AG20443 (cell line): ENCODE data around the gene ZNF225.
"Not testable (repeated sequence)": the region's sequence is repeated elsewhere in the genome, so short reads cannot be mapped to it uniquely, and the experiment has no call there.

ENCODE experiments used
- DNase-seq: peaks from one replicate; pipeline ENCODE4 v3.0.0; 2012; ENCODE audit warnings: low spot score, mixed read lengths

ZNF225 gene

DNA sequence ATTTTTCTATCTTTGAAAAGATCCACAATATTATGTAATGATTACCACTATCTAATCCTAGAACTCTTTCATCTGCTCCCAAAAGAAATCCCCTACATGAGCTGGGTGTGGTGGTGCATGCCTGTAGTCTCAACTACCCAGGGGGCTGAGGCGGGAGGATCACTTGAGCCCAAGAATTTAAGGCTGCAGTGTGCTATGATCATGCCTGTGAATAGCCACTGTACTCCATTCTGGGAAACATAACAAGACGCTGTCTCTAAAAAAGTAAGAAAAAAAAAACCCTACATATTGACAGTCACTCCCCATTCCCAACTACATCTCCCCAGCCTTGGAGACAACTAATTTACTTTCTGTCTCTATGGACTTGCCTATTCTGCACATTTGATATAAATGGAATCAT is 50.6 kb downstream of the ZNF225 start:
- DNase-seq: no peak

DNA sequence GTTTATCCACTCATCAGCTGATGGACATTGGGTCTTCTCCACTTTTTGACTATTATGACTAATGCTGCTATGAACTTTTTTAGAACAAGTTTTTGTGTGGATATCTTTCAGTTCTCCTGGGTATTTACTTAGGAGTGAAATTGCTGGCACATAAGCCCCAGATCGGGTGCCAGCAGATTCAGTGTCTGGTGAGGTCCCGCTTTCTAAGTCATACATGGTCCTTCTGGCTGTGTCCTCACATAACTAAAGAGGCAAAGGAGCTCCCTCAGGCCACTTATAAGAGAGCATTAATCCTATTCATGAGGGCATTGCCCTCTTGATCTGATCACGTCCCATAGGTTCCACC is 51.1 kb downstream of the ZNF225 start:
- DNase-seq: no peak

DNA sequence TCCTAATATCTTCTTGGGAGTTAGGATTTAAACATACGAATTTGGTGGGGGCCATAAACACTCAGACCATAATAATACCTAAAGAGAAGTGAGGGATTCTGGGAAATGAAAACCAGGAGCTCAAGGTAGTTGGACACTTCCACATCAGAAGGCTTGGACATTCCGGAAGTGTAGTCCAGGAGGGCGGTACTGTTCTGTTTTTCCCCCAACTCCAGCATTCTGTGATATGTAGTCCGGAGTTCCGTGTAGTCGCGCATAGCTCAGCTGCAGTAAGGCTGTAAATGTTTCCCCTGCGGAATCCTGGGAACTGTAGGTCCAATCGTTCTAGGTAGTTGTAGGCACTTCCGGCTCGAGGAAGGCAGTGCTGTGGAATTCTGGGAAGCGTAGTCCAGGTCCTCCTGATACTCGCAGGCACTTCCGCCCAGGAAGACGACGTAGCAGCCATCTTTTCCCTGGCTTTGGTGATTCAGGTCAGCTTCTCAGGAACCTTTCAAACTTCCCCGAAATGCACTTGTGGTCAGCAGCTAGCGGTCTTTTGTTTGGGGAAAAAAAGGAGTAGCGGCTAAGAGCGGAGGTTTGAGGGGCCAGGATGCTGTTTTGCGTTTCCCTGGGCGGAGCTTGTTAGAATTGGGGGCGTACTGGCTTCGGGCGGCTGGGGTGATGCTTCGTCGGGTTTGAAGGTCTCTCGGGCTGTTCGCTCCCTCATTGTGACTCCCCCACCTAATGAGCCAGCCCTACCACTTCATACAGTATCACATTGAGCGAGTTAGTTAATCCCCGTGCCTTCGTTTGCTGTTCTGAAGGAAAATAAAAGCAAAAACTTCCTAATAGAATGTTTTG is 51.7 kb downstream of the ZNF225 start, which contains the start of gene ZNF226:
Gene ZNF226 (plus strand): TSS at position 428 of the 840 bp plus-strand sequence. CDS start 4,981 bp downstream, outside the sequence.
- DNase-seq: peak; percentile 96

DNA sequence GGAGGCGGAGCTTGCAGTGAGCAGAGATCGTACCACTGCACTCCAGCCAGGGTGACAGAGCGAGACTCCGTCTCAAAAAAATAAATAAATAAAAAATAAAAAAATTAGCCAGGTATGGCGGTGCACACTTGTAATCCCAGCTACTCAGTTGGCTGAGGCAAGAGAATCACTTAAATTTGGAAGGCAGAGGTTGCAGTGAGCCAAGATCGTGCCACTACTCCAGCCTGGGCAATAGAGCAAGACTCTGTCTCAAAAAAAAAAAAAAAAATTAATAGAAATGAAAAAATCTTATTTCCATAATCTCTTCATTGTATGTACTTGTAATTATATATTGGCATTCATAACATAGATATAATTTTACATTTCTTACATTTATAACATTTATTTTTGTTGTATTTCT is 57.5 kb downstream of the ZNF225 start:
- DNase-seq: not testable (repeated sequence)

DNA sequence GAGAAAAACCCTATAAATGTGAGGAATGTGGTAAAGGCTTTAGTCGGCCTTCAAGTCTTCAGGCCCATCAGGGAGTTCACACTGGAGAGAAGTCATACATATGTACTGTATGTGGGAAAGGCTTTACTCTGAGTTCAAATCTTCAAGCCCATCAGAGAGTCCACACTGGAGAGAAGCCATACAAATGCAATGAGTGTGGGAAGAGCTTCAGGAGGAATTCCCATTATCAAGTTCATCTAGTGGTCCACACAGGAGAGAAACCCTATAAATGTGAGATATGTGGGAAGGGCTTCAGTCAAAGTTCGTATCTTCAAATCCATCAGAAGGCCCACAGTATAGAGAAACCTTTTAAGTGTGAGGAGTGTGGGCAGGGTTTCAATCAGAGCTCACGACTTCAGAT is 63.4 kb downstream of the ZNF225 start:
- DNase-seq: no peak

DNA sequence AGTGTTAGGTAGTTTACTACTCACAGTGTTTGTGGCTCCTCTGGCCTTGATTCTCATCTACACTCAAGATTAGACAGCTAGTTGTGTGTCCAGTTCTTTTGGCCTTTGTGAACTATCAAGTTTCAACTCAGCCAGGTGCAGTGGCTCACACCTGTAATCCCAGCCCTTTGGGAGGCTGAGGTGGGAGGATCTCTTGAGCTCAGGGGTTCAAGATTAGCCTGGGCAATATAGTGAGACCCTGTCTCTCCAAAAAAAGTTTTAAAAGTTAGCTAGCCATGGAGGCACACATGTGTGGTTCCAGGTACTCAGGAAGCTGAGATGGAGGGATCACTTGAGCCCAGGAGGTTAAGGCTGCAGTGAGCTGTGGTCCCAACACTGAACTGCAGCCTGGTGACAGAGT is 67.8 kb downstream of the ZNF225 start:
- no peak for DNase-seq

DNA sequence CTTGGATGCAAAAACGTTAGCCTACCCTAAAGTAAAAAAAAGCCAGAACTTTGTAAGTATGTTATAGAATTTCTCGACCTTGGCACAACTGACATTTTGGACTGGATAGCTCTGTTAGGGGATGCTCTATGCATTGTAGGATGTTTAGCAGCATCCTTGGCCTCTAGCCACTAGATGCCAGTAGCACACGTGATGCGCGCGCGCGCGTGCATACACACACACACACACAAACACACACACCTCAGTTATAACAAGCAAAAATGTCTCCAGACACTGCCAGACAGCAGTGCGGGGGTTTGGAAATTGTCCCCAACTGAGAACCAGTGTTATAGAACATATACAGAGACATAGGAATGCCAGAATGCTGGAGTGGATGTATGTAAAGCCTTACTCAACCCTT is 68.9 kb downstream of the ZNF225 start:
- no peak for DNase-seq
